SK-N-DZ (cell line): ENCODE results near the gene RGS13.
A peak's percentile ranks its signal among the peaks of the same experiment; 100 is the strongest.

Source experiments
- DNase-seq: peaks from one replicate; pipeline ENCODE4 v3.0.0-alpha.2; 2015; ENCODE audit warnings: low spot score

Gene RGS13

GRCh38 chr1:192626366-192627179 is 9.4 kb upstream of the RGS13 start:
- no peak for DNase-seq

- no peak for DNase-seq
These were observed 8.0 kb upstream of the RGS13 start for GRCh38 chr1:192627901-192628300.

- DNase-seq, result peak; percentile 98
These were observed 7.4 kb upstream of the RGS13 start for GRCh38 chr1:192628396-192629057.

GRCh38 chr1:192629612-192630011 is 6.3 kb upstream of the RGS13 start:
- DNase-seq, result peak; percentile 24

- DNase-seq, result no peak
These were observed 5.2 kb upstream of the RGS13 start for GRCh38 chr1:192630521-192631287.

GRCh38 chr1:192631749-192632148 is 4.2 kb upstream of the RGS13 start:
- no peak for DNase-seq

GRCh38 chr1:192632188-192632587 is 3.8 kb upstream of the RGS13 start:
- DNase-seq, result no peak

GRCh38 chr1:192632641-192633532 is 3.1 kb upstream of the RGS13 start:
- peak; percentile 76 for DNase-seq

GRCh38 chr1:192633533-192634253 is 2.3 kb upstream of the RGS13 start:
- DNase-seq, result no peak

- DNase-seq, result no peak
These were observed 906 bp upstream of the RGS13 start for GRCh38 chr1:192635041-192635440.

GRCh38 chr1:192639607-192640368 is 3.8 kb downstream of the RGS13 start:
- no peak for DNase-seq

GRCh38 chr1:192652159-192652558 is 16.2 kb downstream of the RGS13 start:
- DNase-seq, result no peak

- DNase-seq, result no peak
These were observed 18.2 kb downstream of the RGS13 start for GRCh38 chr1:192654120-192654519.

- no peak for DNase-seq
These were observed 18.8 kb downstream of the RGS13 start for GRCh38 chr1:192654591-192655251.

GRCh38 chr1:192657760-192658159 is 21.8 kb downstream of the RGS13 start:
- DNase-seq, result peak; percentile 66

- DNase-seq, result peak; percentile 92
These were observed 22.3 kb downstream of the RGS13 start for GRCh38 chr1:192658255-192658654.

- DNase-seq, result no peak
These were observed 24.7 kb downstream of the RGS13 start for GRCh38 chr1:192660613-192661012.

GRCh38 chr1:192668409-192668983 is 32.5 kb downstream of the RGS13 start:
- DNase-seq, result no peak

- DNase-seq, result no peak
These were observed 33.2 kb downstream of the RGS13 start for GRCh38 chr1:192669174-192669573.
